Activated CD4-positive, alpha-beta T cell treated with anti-CD3 and anti-CD28 coated beads, Interleukin-2, Interleukin-6, amounts not matched to agents 100 ng/mL and 50 ng/mL, durations not matched to agents 16 hours and 8 hours (primary cell): Measurements from ENCODE around the gene ANKRD33.
"Not testable (repeated sequence)": the region's sequence is repeated elsewhere in the genome, so short reads cannot be mapped to it uniquely, and the experiment has no call there.

Source experiments
- DNase-seq: peaks from one replicate; pipeline ENCODE4 v3.0.0-alpha.2; 2020

ANKRD33 gene

GRCh38 chr12:51883998-51884675 is 3.8 kb upstream of the ANKRD33 start:
- DNase-seq: no peak

GRCh38 chr12:51884676-51885229 is 3.1 kb upstream of the ANKRD33 start:
- DNase-seq: peak; percentile 9

GRCh38 chr12:51885294-51886020 is 2.4 kb upstream of the ANKRD33 start:
- not testable (repeated sequence) for DNase-seq

GRCh38 chr12:51886021-51886710 is 1.7 kb upstream of the ANKRD33 start:
- peak; percentile 71 for DNase-seq

- no peak for DNase-seq
These were observed 663 bp downstream of the ANKRD33 start for GRCh38 chr12:51888316-51889215.

GRCh38 chr12:51889216-51890132 is 1.6 kb downstream of the ANKRD33 start:
- DNase-seq: no peak

- no peak for DNase-seq
These were observed 2.2 kb downstream of the ANKRD33 start for GRCh38 chr12:51890133-51890464.

- DNase-seq: no peak
These were observed 2.7 kb downstream of the ANKRD33 start for GRCh38 chr12:51890511-51891171.

- DNase-seq: no peak
These were observed 3.9 kb downstream of the ANKRD33 start for GRCh38 chr12:51891843-51892242.

GRCh38 chr12:51893786-51894185 is 5.9 kb downstream of the ANKRD33 start:
- no peak for DNase-seq

GRCh38 chr12:51895378-51896135 is 7.7 kb downstream of the ANKRD33 start:
- DNase-seq: no peak

- DNase-seq: no peak
These were observed 8.3 kb downstream of the ANKRD33 start for GRCh38 chr12:51896236-51896635.

GRCh38 chr12:51897181-51897580 is 9.3 kb downstream of the ANKRD33 start:
- no peak for DNase-seq

- no peak for DNase-seq
These were observed 10.6 kb downstream of the ANKRD33 start for GRCh38 chr12:51898506-51898905.

- no peak for DNase-seq
These were observed 11.0 kb downstream of the ANKRD33 start for GRCh38 chr12:51898937-51899336.

GRCh38 chr12:51900323-51900889 is 12.5 kb downstream of the ANKRD33 start:
- DNase-seq: no peak

GRCh38 chr12:51901121-51901817 is 13.4 kb downstream of the ANKRD33 start:
- no peak for DNase-seq

- DNase-seq: no peak
These were observed 14.0 kb downstream of the ANKRD33 start for GRCh38 chr12:51901881-51902280.

GRCh38 chr12:51904951-51905470 is 17.1 kb downstream of the ANKRD33 start:
- DNase-seq: no peak
